H9 (cell line): Measurements from ENCODE around the gene POLK. TPM values are rescaled to one million over a fixed set of nuclear protein-coding genes. Genes with fewer than 3 reads are reported as not detected.
"Not testable (repeated sequence)": the region's sequence is repeated elsewhere in the genome, so short reads cannot be mapped to it uniquely, and the experiment has no call there.

Experiments
- DNase-seq: peaks from one replicate; pipeline ENCODE4 v3.0.0-alpha.2; 2017
- H2AFZ ChIP-seq: one replicate; pipeline ENCODE4 v1.6.1; 2013; ENCODE audit warnings: mild to moderate bottlenecking, low read length, control low read depth, moderate library complexity
- H2AK5ac ChIP-seq: 2 replicates; pipeline ENCODE4 v1.6.1; 2013; ENCODE audit warnings: low read length, control low read depth, mixed read lengths; ENCODE audit not compliant: insufficient read length
- H2BK120ac ChIP-seq: one replicate; pipeline ENCODE4 v1.6.1; 2013; ENCODE audit warnings: low read depth, mild to moderate bottlenecking, low read length, control low read depth, inconsistent platforms; ENCODE audit not compliant: poor library complexity, severe bottlenecking
- H2BK12ac ChIP-seq: 2 replicates; pipeline ENCODE4 v1.6.1; 2013; ENCODE audit warnings: low read length, control low read depth, mixed read lengths, low read depth; ENCODE audit not compliant: insufficient read length
- H2BK15ac ChIP-seq: 2 replicates; pipeline ENCODE4 v1.6.1; 2013; ENCODE audit warnings: low read depth, low read length, control low read depth
- H2BK20ac ChIP-seq: one replicate; pipeline ENCODE4 v1.6.1; 2013; ENCODE audit warnings: low read depth, mild to moderate bottlenecking, low read length, control low read depth, inconsistent platforms; ENCODE audit not compliant: poor library complexity, severe bottlenecking
- H2BK5ac ChIP-seq: 2 replicates; pipeline ENCODE4 v1.6.1; 2013; ENCODE audit warnings: low read length, control low read depth, mixed read lengths; ENCODE audit not compliant: insufficient read length
- H3K14ac ChIP-seq: 2 replicates; pipeline ENCODE4 v1.6.1; 2013; ENCODE audit warnings: low read length, control low read depth; ENCODE audit not compliant: insufficient read depth
- H3K18ac ChIP-seq: 2 replicates; pipeline ENCODE4 v1.6.1; 2013; ENCODE audit warnings: low read depth, mild to moderate bottlenecking, mixed read lengths, low read length, control low read depth; ENCODE audit not compliant: insufficient read length
- H3K23ac ChIP-seq: 2 replicates; pipeline ENCODE4 v1.6.1; 2013; ENCODE audit warnings: low read length, control low read depth, mixed read lengths, low read depth; ENCODE audit not compliant: insufficient read length
- H3K23me2 ChIP-seq: 2 replicates; pipeline ENCODE4 v1.6.1; 2013; ENCODE audit warnings: low read depth, mild to moderate bottlenecking, mixed read lengths, low read length, control low read depth; ENCODE audit not compliant: insufficient read length, poor library complexity, severe bottlenecking
- H3K27ac ChIP-seq: 2 replicates; pipeline ENCODE4 v1.5.1; 2013; ENCODE audit warnings: low read length, control low read depth, mixed read lengths, low read depth; ENCODE audit not compliant: insufficient read length
- H3K27me3 ChIP-seq: 2 replicates; pipeline ENCODE4 v1.6.1; 2013; ENCODE audit warnings: low read length, control low read depth, inconsistent platforms; ENCODE audit not compliant: insufficient read depth
- H3K4ac ChIP-seq: 2 replicates; pipeline ENCODE4 v1.6.1; 2013; ENCODE audit warnings: low read depth, mild to moderate bottlenecking, control low read depth, inconsistent platforms, low read length, moderate library complexity
- H3K4me1 ChIP-seq: 2 replicates; pipeline ENCODE4 v1.6.1; 2013; ENCODE audit warnings: low read length, control low read depth, inconsistent platforms; ENCODE audit not compliant: insufficient read depth
- H3K4me2 ChIP-seq: 2 replicates; pipeline ENCODE4 v1.6.1; 2013; ENCODE audit warnings: low read length, control low read depth, mixed read lengths; ENCODE audit not compliant: insufficient read length, insufficient read depth
- H3K56ac ChIP-seq: 2 replicates; pipeline ENCODE4 v1.6.1; 2013; ENCODE audit warnings: low read depth, mild to moderate bottlenecking, mixed read lengths, low read length, control low read depth; ENCODE audit not compliant: insufficient read length
- H3K79me1 ChIP-seq: 2 replicates; pipeline ENCODE4 v1.6.1; 2013; ENCODE audit warnings: low read depth, mild to moderate bottlenecking, moderate library complexity, low read length, control low read depth, inconsistent platforms; ENCODE audit not compliant: insufficient read depth, poor library complexity, severe bottlenecking
- H3K79me2 ChIP-seq: 2 replicates; pipeline ENCODE4 v1.6.1; 2013; ENCODE audit warnings: low read length, control low read depth, inconsistent platforms; ENCODE audit not compliant: insufficient read depth
- H3K9ac ChIP-seq: 2 replicates; pipeline ENCODE4 v1.6.1; 2013; ENCODE audit warnings: low read length, control low read depth, mixed read lengths; ENCODE audit not compliant: insufficient read length; ENCODE audit errors: extremely low read depth
- H3K9me3 ChIP-seq: one replicate; pipeline ENCODE4 v1.6.1; 2013; ENCODE audit warnings: low read depth, low read length, inconsistent platforms; ENCODE audit not compliant: control insufficient read depth
- H3T11ph ChIP-seq: one replicate; pipeline ENCODE4 v1.6.1; 2013; ENCODE audit warnings: mild to moderate bottlenecking, low read length, control low read depth, inconsistent platforms
- H4K20me1 ChIP-seq: one replicate; pipeline ENCODE4 v1.6.1; 2013; ENCODE audit not compliant: control insufficient read depth, insufficient read length, insufficient read depth
- H4K5ac ChIP-seq: 2 replicates; pipeline ENCODE4 v1.6.1; 2013; ENCODE audit warnings: low read depth, mild to moderate bottlenecking, mixed read lengths, low read length, control low read depth; ENCODE audit not compliant: insufficient read length
- H4K8ac ChIP-seq: replicated peaks from 2 replicates; pipeline ENCODE4 v1.6.1; 2013; ENCODE audit warnings: low read length, control low read depth, mixed read lengths, low read depth; ENCODE audit not compliant: insufficient read length
- H4K91ac ChIP-seq: 2 replicates; pipeline ENCODE4 v1.6.1; 2013; ENCODE audit warnings: low read depth, mild to moderate bottlenecking, moderate library complexity, mixed read lengths, low read length, control low read depth; ENCODE audit not compliant: insufficient read length
- H3K27ac Mint-ChIP-seq, 3 experiments: 2 replicates in 2 of 3; 3 replicates in 1 of 3; pipeline ENCODE4 v1.8.0; 2020 to 2021; ENCODE audit warnings: mixed read lengths in 3 of 3, mild to moderate bottlenecking in 1 of 3, moderate library complexity in 1 of 3
- H3K27me3 Mint-ChIP-seq: 2 replicates; pipeline ENCODE4 v1.8.0; 2021; ENCODE audit warnings: low read depth, mild to moderate bottlenecking, moderate library complexity, mixed read lengths
- H3K36me3 Mint-ChIP-seq, 3 experiments: 2 replicates in 2 of 3; 3 replicates in 1 of 3; pipeline ENCODE4 v1.8.0; 2020 to 2021; ENCODE audit warnings: low read depth in 3 of 3, mixed read lengths in 3 of 3; ENCODE audit not compliant: insufficient read depth in 1 of 3
- H3K4me1 Mint-ChIP-seq, 2 experiments: 2 replicates each; pipeline ENCODE4 v1.8.0; 2020; ENCODE audit warnings: mixed read lengths in 2 of 2
- H3K4me3 Mint-ChIP-seq, 2 experiments: 2 replicates in 1 of 2; 3 replicates in 1 of 2; pipeline ENCODE4 v1.8.0; 2020 to 2021; ENCODE audit warnings: mild to moderate bottlenecking in 2 of 2, mixed read lengths in 2 of 2, moderate library complexity in 1 of 2
- H3K9me3 Mint-ChIP-seq, 2 experiments: 2 replicates in 1 of 2; 3 replicates in 1 of 2; pipeline ENCODE4 v1.8.0; 2020; ENCODE audit warnings: mild to moderate bottlenecking in 2 of 2, mixed read lengths in 2 of 2, moderate library complexity in 1 of 2
- WGBS: extraction: QIAGEN DNeasy Blood & Tissue Kit; methylation state at CpG from one replicate; pipeline ENCODE4 v1.1.7; 2013; ENCODE audit warnings: missing lambda C conversion rate, low lambda C conversion rate, mixed read lengths; ENCODE audit not compliant: insufficient read length; ENCODE audit errors: extremely low coverage; 5-methylcytosine and 5-hydroxymethylcytosine counted together
- total RNA-seq: library from RNA; stranded (reverse); gene quantifications from 2 replicates; pipeline ENCODE4 v1.2.1, GENCODE V29; 2021

POLK gene
- total RNA-seq, 1 experiment from 2014 or later: 7.6 TPM

DNA sequence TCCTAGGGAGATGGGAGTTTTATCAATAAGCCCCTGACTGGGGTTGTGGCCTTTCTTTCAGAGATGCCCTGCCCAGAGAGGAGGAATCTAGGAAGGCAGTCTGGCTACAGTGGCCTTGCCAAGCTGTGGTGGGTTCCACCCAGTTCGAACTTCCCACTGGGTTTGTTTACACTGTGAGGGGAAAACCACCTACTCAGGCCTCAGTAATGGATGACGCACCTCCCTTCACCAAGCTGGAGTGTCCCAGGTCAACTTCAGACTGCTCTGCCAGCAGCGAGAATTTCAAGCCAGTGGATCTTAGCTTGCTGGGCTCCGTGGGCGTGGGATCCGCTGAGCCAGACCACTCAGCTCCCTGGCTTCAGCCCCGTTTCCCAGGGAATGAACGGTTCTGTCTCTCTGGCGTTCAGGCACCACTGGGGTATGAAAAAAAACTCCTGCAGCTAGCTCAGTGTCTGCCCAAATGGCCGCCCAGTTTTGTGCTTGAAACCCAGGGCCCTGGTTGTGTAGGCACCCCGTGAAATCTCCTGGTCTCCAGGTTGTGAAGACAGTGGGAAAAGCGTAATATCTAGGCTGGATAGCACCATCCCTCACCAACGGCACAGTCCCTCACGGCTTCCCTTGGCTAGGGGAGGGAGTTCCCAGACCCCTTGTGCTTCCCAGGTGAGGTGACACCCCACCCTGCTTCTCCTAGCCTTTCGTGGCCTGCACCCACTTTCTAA, 54.5 kb downstream of the POLK start:
- not testable (repeated sequence) for H2BK12ac ChIP-seq, H2BK5ac ChIP-seq, H3K79me2 ChIP-seq, H3K23ac ChIP-seq, H4K8ac ChIP-seq, H3T11ph ChIP-seq, H3K23me2 ChIP-seq, H3K27me3 Mint-ChIP-seq, H2BK15ac ChIP-seq, H4K20me1 ChIP-seq, H3K4ac ChIP-seq, H2AFZ ChIP-seq, H3K4me3 Mint-ChIP-seq, H2BK120ac ChIP-seq, H2AK5ac ChIP-seq, H3K9me3 ChIP-seq, H3K18ac ChIP-seq, H3K56ac ChIP-seq, H3K9ac ChIP-seq, H3K27ac ChIP-seq, H3K4me1 ChIP-seq, H2BK20ac ChIP-seq, H3K79me1 ChIP-seq, DNase-seq, H4K91ac ChIP-seq, H3K14ac ChIP-seq, H4K5ac ChIP-seq, H3K27me3 ChIP-seq, H3K4me2 ChIP-seq
- Mint-ChIP-seq H3K4me1 (peaks cover 5 to 20% of the 10 kb centered on the region in 2 experiments; a peak in 3 of 4 replicates), H3K36me3 (peaks cover 14 to 36% (median 29%) of the 10 kb centered on the region in 3 experiments), H3K27ac (peak overlapping the region in 2 of 3 experiments; percentile 20 to 83; a peak in 3 of 7 replicates), H3K9me3 (peaks cover 20 to 21% of the 10 kb centered on the region in 2 experiments; a peak in 4 of 5 replicates)
- WGBS: no CpG with 5 or more reads among the region's 15 CpGs
